ENCODE measurements around the gene COL5A2. TPM values are rescaled to one million over a fixed set of nuclear protein-coding genes. Genes with fewer than 3 reads are reported as not detected.

Gene COL5A2
- total and polyA plus RNA-seq, 2 donors (not counting 3 experiments of a cell fraction or from before 2014, with no cell fraction given), result 47.4 to 123 TPM

- H3K9me3 ChIP-seq (replicated peaks; ENCODE audit: control insufficient read depth, insufficient read depth, low read length), result no peaks in the 10 kb centered on the region
- DNase-seq (ENCODE audit: low read depth, low spot score) (peak; percentile 78), FAIRE-seq (peak; percentile 72)
- dilution Hi-C loops (cut with MboI; ENCODE audit: extremely low pct_ligation_motif_present, low sequenced_read_pairs) (no loop called here), intact Hi-C loops (cut with micrococcal nuclease) (loop anchor here (1.0 to 2.0 kb wide), 7 partner anchors 31 to 233 kb away; no protein-coding TSS in a partner anchor)
- H3K79me2 ChIP-seq (ENCODE audit: control insufficient read depth, insufficient read depth, low read length), result peaks cover 41% of the 10 kb centered on the region
- H3K27me3 ChIP-seq (ENCODE audit: control insufficient read depth in 2 of 2, insufficient read depth in 2 of 2, low read length in 2 of 2), result no peaks in the 10 kb centered on the region
- peak; percentile 52 for TF ChIP-seq POLR2A (IDR thresholded peaks at IDR 0.05; ENCODE audit: low read depth, low read length)
- TF ChIP-seq FOS (IDR thresholded peaks at IDR 0.05; ENCODE audit: borderline replicate concordance, insufficient read depth, low read length), result no peak
- peak overlapping the region; percentile 55 for H3K9ac ChIP-seq (replicated peaks; ENCODE audit: extremely low read depth, insufficient read depth, low read length)
- CTCF ChIA-PET, result interaction anchor here (0.6 to 4.8 kb wide), 58 partner anchors 8 to 655 kb away, joined by 3 to 98 read pairs (median 5); no protein-coding TSS in a partner anchor
- peak overlapping the region; percentile 54 to 98 (median 76) for H3K4me3 ChIP-seq (replicated peaks in 1 of 3; ENCODE audit: insufficient read depth in 1 of 3, low read depth in 1 of 3, low read length in 3 of 3)
- peaks cover 15% of the 10 kb centered on the region for H3K4me1 ChIP-seq (ENCODE audit: control insufficient read depth, extremely low read depth, insufficient read depth, low read length)
- no peaks in the 10 kb centered on the region for H4K20me1 ChIP-seq (replicated peaks; ENCODE audit: control insufficient read depth, extremely low read depth, insufficient read depth, low read length)
- TSS peak; percentile 84 for BruUV-seq (replicated peaks)
- H3K27ac ChIP-seq (ENCODE audit: insufficient read depth, low read depth, low read length), result peak overlapping the region; percentile 65
- no peaks in the 10 kb centered on the region for H3K36me3 ChIP-seq (ENCODE audit: control insufficient read depth in 2 of 2, extremely low read depth in 1 of 2, insufficient read depth in 2 of 2, low read length in 2 of 2)
- H3K9me1 ChIP-seq (replicated peaks; ENCODE audit: control insufficient read depth, extremely low read depth, insufficient read depth, low read length), result no peaks in the 10 kb centered on the region
- peak overlapping the region; percentile 75 for H2AFZ ChIP-seq (ENCODE audit: low read depth, low read length)
- peak overlapping the region; percentile 90 for H3K4me2 ChIP-seq (ENCODE audit: insufficient read depth, low read length)
- POLR2A ChIA-PET, result interaction anchor here (0.6 to 1.1 kb wide), 5 partner anchors 12 to 44 kb away, joined by 3 read pairs; no protein-coding TSS in a partner anchor
Measured at GRCh38 chr2:189178726-189179569, 613 bp downstream of the COL5A2 start.

- POLR2A ChIA-PET, result interaction anchor here (0.6 to 1.1 kb wide), 4 partner anchors 11 to 45 kb away, joined by 3 read pairs; no protein-coding TSS in a partner anchor
- Histone ChIP-seq H3K27ac (ENCODE audit: insufficient read depth, low read depth, low read length) (no peak overlapping the region), H3K4me1 (ENCODE audit: control insufficient read depth, extremely low read depth, insufficient read depth, low read length) (peaks cover 15% of the 10 kb centered on the region), H3K4me3 (replicated peaks in 1 of 3; ENCODE audit: insufficient read depth in 1 of 3, low read depth in 1 of 3, low read length in 3 of 3) (peak overlapping the region; percentile 54 to 98 (median 76)), H3K4me2 (ENCODE audit: insufficient read depth, low read length) (peak overlapping the region; percentile 90), H4K20me1 (replicated peaks; ENCODE audit: control insufficient read depth, extremely low read depth, insufficient read depth, low read length) (no peaks in the 10 kb centered on the region), H3K9me1 (replicated peaks; ENCODE audit: control insufficient read depth, extremely low read depth, insufficient read depth, low read length) (no peaks in the 10 kb centered on the region), H2AFZ (ENCODE audit: low read depth, low read length) (no peak overlapping the region), H3K36me3 (ENCODE audit: control insufficient read depth in 2 of 2, extremely low read depth in 1 of 2, insufficient read depth in 2 of 2, low read length in 2 of 2) (no peaks in the 10 kb centered on the region), H3K79me2 (ENCODE audit: control insufficient read depth, insufficient read depth, low read length) (peaks cover 43% of the 10 kb centered on the region), H3K27me3 (ENCODE audit: control insufficient read depth in 2 of 2, insufficient read depth in 2 of 2, low read length in 2 of 2) (no peaks in the 10 kb centered on the region), H3K9me3 (replicated peaks; ENCODE audit: control insufficient read depth, insufficient read depth, low read length) (no peaks in the 10 kb centered on the region), H3K9ac (replicated peaks; ENCODE audit: extremely low read depth, insufficient read depth, low read length) (peak overlapping the region; percentile 55)
- CTCF ChIA-PET, result interaction anchor here (0.7 to 4.8 kb wide), 51 partner anchors 8 to 654 kb away, joined by 3 to 98 read pairs (median 6); no protein-coding TSS in a partner anchor
- intact Hi-C loops (cut with micrococcal nuclease) (loop anchor here (2.0 kb wide), 2 partner anchors 35 to 99 kb away; no protein-coding TSS in a partner anchor), dilution Hi-C loops (cut with MboI; ENCODE audit: extremely low pct_ligation_motif_present, low sequenced_read_pairs) (no loop called here)
- TF ChIP-seq GATA2 (IDR thresholded peaks at IDR 0.05; ENCODE audit: insufficient read depth, insufficient read length, low read depth, low read length) (no peak), EZH2 (IDR thresholded peaks at IDR 0.05; ENCODE audit: borderline replicate concordance, low read depth, low read length, severe bottlenecking) (no peak), MYC (IDR thresholded peaks at IDR 0.05; ENCODE audit: low read depth, low read length) (no peak), FOS (IDR thresholded peaks at IDR 0.05; ENCODE audit: borderline replicate concordance, insufficient read depth, low read length) (no peak), MAX (IDR thresholded peaks at IDR 0.05; ENCODE audit: insufficient read depth, insufficient read length) (no peak), POLR2AphosphoS5 (IDR thresholded peaks at IDR 0.05; ENCODE audit: insufficient read depth, low read depth, low read length) (no peak), POLR2A (IDR thresholded peaks at IDR 0.05; ENCODE audit: low read depth, low read length) (no peak), CTCF (IDR thresholded peaks at IDR 0.05; ENCODE audit: extremely low read depth in 1 of 2, insufficient read depth in 1 of 2, low read depth in 1 of 2, low read length in 2 of 2) (peak; percentile 19 to 20), JUN (IDR thresholded peaks at IDR 0.05; ENCODE audit: borderline replicate concordance, insufficient read depth, insufficient read length, low read depth) (no peak)
- DNase-seq (ENCODE audit: low read depth, low spot score), result peak; percentile 60
- BruUV-seq (replicated peaks), result no TSS peak
- peak; percentile 59 for FAIRE-seq
Measured at GRCh38 chr2:189178054-189178453, 1.5 kb downstream of the COL5A2 start.

Measured in endothelial cell of umbilical vein (primary cell).